Measurements from ENCODE around the gene CCDC78. TPM values are rescaled to one million over a fixed set of nuclear protein-coding genes. Genes with fewer than 3 reads are reported as not detected.

Gene CCDC78
- 3.4 TPM for polyA plus RNA-seq (2013, experiment 1 of 2)
- 2.9 TPM for polyA plus RNA-seq (2013, experiment 2 of 2)

- Histone ChIP-seq H3K27ac (ENCODE audit: low read depth, low read length, severe bottlenecking) (no peak within 1 kb of the TSS), H3K4me1 (ENCODE audit: control insufficient read depth, insufficient read depth, low read length, poor library complexity, severe bottlenecking) (peaks cover 4% of the 10 kb centered on the region), H3K4me3 (ENCODE audit: extremely low read depth, insufficient read depth, low read length, poor library complexity, severe bottlenecking) (peak within 1 kb of the TSS; percentile 58), H3K36me3 (ENCODE audit: control insufficient read depth, insufficient read depth, low read length) (peaks cover 14% of the 10 kb centered on the region), H3K9me3 (ENCODE audit: control insufficient read depth, low read length) (no peaks in the 10 kb centered on the region)
- WGBS, 2 experiments (ENCODE audit: insufficient coverage in 2 of 2): 3 to 4% methylated on average over 62 to 76 of the region's 88 CpGs
Observed at GRCh38 chr16:726438-727290, at the start of gene CCDC78, which contains the start of gene HAGHL. Gene CCDC78 (minus strand): TSS chr16:726443. CDS start chr16:726367, 76 bp downstream. Gene HAGHL (plus strand): TSS chr16:727106. CDS start chr16:727510, 404 bp downstream.

GRCh38 chr16:775236-775796 lies 49.1 kb upstream of the CCDC78 start:
- Histone ChIP-seq H3K4me1 (ENCODE audit: control insufficient read depth, insufficient read depth, low read length, poor library complexity, severe bottlenecking) (peaks cover 13% of the 10 kb centered on the region), H3K36me3 (ENCODE audit: control insufficient read depth, insufficient read depth, low read length) (no peaks in the 10 kb centered on the region), H3K27ac (ENCODE audit: low read depth, low read length, severe bottlenecking) (no peak overlapping the region), H3K4me3 (ENCODE audit: extremely low read depth, insufficient read depth, low read length, poor library complexity, severe bottlenecking) (no peak overlapping the region), H3K9me3 (ENCODE audit: control insufficient read depth, low read length) (no peaks in the 10 kb centered on the region)
- 92 to 93% methylated on average over 36 of the region's 36 CpGs for WGBS, 2 experiments (ENCODE audit: insufficient coverage in 2 of 2)

- H3K36me3 ChIP-seq (ENCODE audit: control insufficient read depth, insufficient read depth, low read length): no peaks in the 10 kb centered on the region
- H3K4me1 ChIP-seq (ENCODE audit: control insufficient read depth, insufficient read depth, low read length, poor library complexity, severe bottlenecking): peaks cover 13% of the 10 kb centered on the region
- 92 to 93% methylated on average over 38 to 43 of the region's 46 CpGs for whole genome bisulfite sequencing, 2 experiments (ENCODE audit: insufficient coverage in 2 of 2)
- H3K9me3 ChIP-seq (ENCODE audit: control insufficient read depth, low read length): no peaks in the 10 kb centered on the region
- H3K27ac ChIP-seq (ENCODE audit: low read depth, low read length, severe bottlenecking): no peak overlapping the region
- no peak overlapping the region for H3K4me3 ChIP-seq (ENCODE audit: extremely low read depth, insufficient read depth, low read length, poor library complexity, severe bottlenecking)
Observed at GRCh38 chr16:774086-775001, 48.1 kb upstream of the CCDC78 start.

- Histone ChIP-seq H3K4me3 (ENCODE audit: extremely low read depth, insufficient read depth, low read length, poor library complexity, severe bottlenecking) (no peak overlapping the region), H3K9me3 (ENCODE audit: control insufficient read depth, low read length) (no peaks in the 10 kb centered on the region), H3K27ac (ENCODE audit: low read depth, low read length, severe bottlenecking) (no peak overlapping the region), H3K36me3 (ENCODE audit: control insufficient read depth, insufficient read depth, low read length) (no peaks in the 10 kb centered on the region), H3K4me1 (ENCODE audit: control insufficient read depth, insufficient read depth, low read length, poor library complexity, severe bottlenecking) (peaks cover 4% of the 10 kb centered on the region)
- 92% methylated on average over 12 to 16 of the region's 18 CpGs for WGBS, 2 experiments (ENCODE audit: insufficient coverage in 2 of 2)
Observed at GRCh38 chr16:772959-773358, 46.7 kb upstream of the CCDC78 start.

- Histone ChIP-seq H3K27ac (ENCODE audit: low read depth, low read length, severe bottlenecking) (no peak overlapping the region), H3K4me3 (ENCODE audit: extremely low read depth, insufficient read depth, low read length, poor library complexity, severe bottlenecking) (no peak overlapping the region), H3K36me3 (ENCODE audit: control insufficient read depth, insufficient read depth, low read length) (no peaks in the 10 kb centered on the region), H3K9me3 (ENCODE audit: control insufficient read depth, low read length) (no peaks in the 10 kb centered on the region), H3K4me1 (ENCODE audit: control insufficient read depth, insufficient read depth, low read length, poor library complexity, severe bottlenecking) (no peaks in the 10 kb centered on the region)
- WGBS, 2 experiments (ENCODE audit: insufficient coverage in 2 of 2): 100% methylated on average over 1 of the region's 13 CpGs; no CpG with 5 or more reads in 1 of the 2 experiments
Observed at GRCh38 chr16:770411-770810, 44.2 kb upstream of the CCDC78 start.

GRCh38 chr16:769934-770333 lies 43.7 kb upstream of the CCDC78 start:
- Histone ChIP-seq H3K4me1 (ENCODE audit: control insufficient read depth, insufficient read depth, low read length, poor library complexity, severe bottlenecking) (no peaks in the 10 kb centered on the region), H3K4me3 (ENCODE audit: extremely low read depth, insufficient read depth, low read length, poor library complexity, severe bottlenecking) (no peak overlapping the region), H3K27ac (ENCODE audit: low read depth, low read length, severe bottlenecking) (no peak overlapping the region), H3K9me3 (ENCODE audit: control insufficient read depth, low read length) (no peaks in the 10 kb centered on the region), H3K36me3 (ENCODE audit: control insufficient read depth, insufficient read depth, low read length) (no peaks in the 10 kb centered on the region)
- WGBS, 2 experiments (ENCODE audit: insufficient coverage in 2 of 2): 82 to 90% methylated on average over 10 to 19 of the region's 19 CpGs

GRCh38 chr16:769184-769784 lies 43.0 kb upstream of the CCDC78 start:
- Histone ChIP-seq H3K27ac (ENCODE audit: low read depth, low read length, severe bottlenecking) (no peak overlapping the region), H3K9me3 (ENCODE audit: control insufficient read depth, low read length) (no peaks in the 10 kb centered on the region), H3K4me1 (ENCODE audit: control insufficient read depth, insufficient read depth, low read length, poor library complexity, severe bottlenecking) (no peaks in the 10 kb centered on the region), H3K4me3 (ENCODE audit: extremely low read depth, insufficient read depth, low read length, poor library complexity, severe bottlenecking) (no peak overlapping the region), H3K36me3 (ENCODE audit: control insufficient read depth, insufficient read depth, low read length) (no peaks in the 10 kb centered on the region)
- 92 to 95% methylated on average over 5 to 8 of the region's 20 CpGs for WGBS, 2 experiments (ENCODE audit: insufficient coverage in 2 of 2)

- Histone ChIP-seq H3K9me3 (ENCODE audit: control insufficient read depth, low read length) (no peaks in the 10 kb centered on the region), H3K27ac (ENCODE audit: low read depth, low read length, severe bottlenecking) (no peak overlapping the region), H3K4me3 (ENCODE audit: extremely low read depth, insufficient read depth, low read length, poor library complexity, severe bottlenecking) (no peak overlapping the region), H3K4me1 (ENCODE audit: control insufficient read depth, insufficient read depth, low read length, poor library complexity, severe bottlenecking) (no peaks in the 10 kb centered on the region), H3K36me3 (ENCODE audit: control insufficient read depth, insufficient read depth, low read length) (no peaks in the 10 kb centered on the region)
- WGBS, 2 experiments (ENCODE audit: insufficient coverage in 2 of 2): 93 to 95% methylated on average over 21 of the region's 21 CpGs
Observed at GRCh38 chr16:768428-768827, 42.2 kb upstream of the CCDC78 start.

GRCh38 chr16:767743-768235 lies 41.5 kb upstream of the CCDC78 start:
- H3K9me3 ChIP-seq (ENCODE audit: control insufficient read depth, low read length): no peaks in the 10 kb centered on the region
- no peaks in the 10 kb centered on the region for H3K4me1 ChIP-seq (ENCODE audit: control insufficient read depth, insufficient read depth, low read length, poor library complexity, severe bottlenecking)
- H3K4me3 ChIP-seq (ENCODE audit: extremely low read depth, insufficient read depth, low read length, poor library complexity, severe bottlenecking): no peak overlapping the region
- no peak overlapping the region for H3K27ac ChIP-seq (ENCODE audit: low read depth, low read length, severe bottlenecking)
- 80 to 85% methylated on average over 4 to 6 of the region's 38 CpGs for WGBS, 2 experiments (ENCODE audit: insufficient coverage in 2 of 2)
- H3K36me3 ChIP-seq (ENCODE audit: control insufficient read depth, insufficient read depth, low read length): no peaks in the 10 kb centered on the region
